ENCODE data around the gene TNFRSF13B.

TNFRSF13B gene

DNA sequence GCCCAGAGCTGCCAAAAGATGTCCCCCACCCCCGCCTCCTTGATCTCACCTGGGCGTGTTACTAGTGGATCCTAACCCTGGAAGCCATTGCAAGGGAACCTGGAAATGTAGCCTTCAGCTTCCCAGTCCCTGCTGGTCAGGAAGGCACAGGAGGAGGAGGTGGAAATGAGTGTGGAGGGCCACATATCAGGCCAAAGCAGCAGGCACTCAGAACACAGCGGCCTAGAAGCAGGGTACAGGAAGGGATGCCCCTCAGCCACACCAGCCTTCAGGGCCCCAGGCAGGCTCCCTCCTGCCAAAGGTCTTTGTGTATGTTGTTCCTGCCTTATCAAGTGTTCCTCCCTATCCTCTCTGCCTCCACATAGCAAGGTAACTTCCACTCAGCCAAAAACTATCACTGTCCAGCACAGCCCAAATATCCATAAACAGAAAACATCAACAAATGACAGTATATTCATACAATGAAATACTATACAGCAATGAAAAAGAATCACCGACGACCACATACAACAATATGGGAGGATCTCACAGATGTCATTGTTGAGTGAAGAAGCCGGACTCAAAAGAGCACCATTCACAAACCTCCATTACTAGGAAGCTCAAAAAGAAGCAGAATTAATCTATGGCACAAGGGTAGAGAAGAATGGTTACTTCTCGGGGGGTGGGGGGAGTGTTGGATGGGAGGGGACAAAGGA lies 28.2 kb upstream of the TNFRSF13B start:
- TF ChIP-seq GATA2 (IDR thresholded peaks at IDR 0.05; ENCODE audit: low read depth, low read length) = no peak
- TF ChIP-seq GATA3 (IDR thresholded peaks at IDR 0.05; ENCODE audit: low read depth, low read length) = no peak

- TF ChIP-seq GATA2 (IDR thresholded peaks at IDR 0.05; ENCODE audit: low read depth, low read length) = no peak
- TF ChIP-seq GATA3 (IDR thresholded peaks at IDR 0.05; ENCODE audit: low read depth, low read length) = no peak
These were observed 25.9 kb upstream of the TNFRSF13B start for GRCh38 chr17:16997514-16998429.

DNA sequence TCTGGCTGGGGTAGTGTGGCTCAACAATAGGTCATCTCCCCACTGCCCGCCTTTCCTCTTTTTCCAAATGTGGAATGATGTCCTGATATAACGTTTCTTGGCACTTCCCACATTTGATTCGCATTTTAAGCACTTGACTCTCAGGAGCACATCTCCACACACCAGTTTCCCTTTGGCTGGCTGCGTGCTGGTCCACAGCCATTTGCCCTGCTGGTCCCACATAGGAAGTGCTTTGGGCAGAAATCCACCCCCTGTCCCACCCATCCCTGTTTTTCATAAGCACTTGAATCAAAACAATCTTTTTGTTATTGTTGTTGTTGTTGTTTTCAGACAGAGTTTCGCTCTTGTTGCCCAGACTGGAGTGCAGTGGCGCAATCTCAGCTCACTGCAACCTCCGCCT lies 24.0 kb upstream of the TNFRSF13B start:
- TF ChIP-seq GATA2 (IDR thresholded peaks at IDR 0.05; ENCODE audit: low read depth, low read length) = no peak
- no peak for TF ChIP-seq GATA3 (IDR thresholded peaks at IDR 0.05; ENCODE audit: low read depth, low read length)

GRCh38 chr17:16994631-16995030 lies 22.7 kb upstream of the TNFRSF13B start:
- TF ChIP-seq GATA3 (IDR thresholded peaks at IDR 0.05; ENCODE audit: low read depth, low read length) (no peak), GATA2 (IDR thresholded peaks at IDR 0.05; ENCODE audit: low read depth, low read length) (no peak)

GRCh38 chr17:16991349-16992009 lies 19.6 kb upstream of the TNFRSF13B start:
- TF ChIP-seq GATA2 (IDR thresholded peaks at IDR 0.05; ENCODE audit: low read depth, low read length) = no peak
- TF ChIP-seq GATA3 (IDR thresholded peaks at IDR 0.05; ENCODE audit: low read depth, low read length) = no peak

DNA sequence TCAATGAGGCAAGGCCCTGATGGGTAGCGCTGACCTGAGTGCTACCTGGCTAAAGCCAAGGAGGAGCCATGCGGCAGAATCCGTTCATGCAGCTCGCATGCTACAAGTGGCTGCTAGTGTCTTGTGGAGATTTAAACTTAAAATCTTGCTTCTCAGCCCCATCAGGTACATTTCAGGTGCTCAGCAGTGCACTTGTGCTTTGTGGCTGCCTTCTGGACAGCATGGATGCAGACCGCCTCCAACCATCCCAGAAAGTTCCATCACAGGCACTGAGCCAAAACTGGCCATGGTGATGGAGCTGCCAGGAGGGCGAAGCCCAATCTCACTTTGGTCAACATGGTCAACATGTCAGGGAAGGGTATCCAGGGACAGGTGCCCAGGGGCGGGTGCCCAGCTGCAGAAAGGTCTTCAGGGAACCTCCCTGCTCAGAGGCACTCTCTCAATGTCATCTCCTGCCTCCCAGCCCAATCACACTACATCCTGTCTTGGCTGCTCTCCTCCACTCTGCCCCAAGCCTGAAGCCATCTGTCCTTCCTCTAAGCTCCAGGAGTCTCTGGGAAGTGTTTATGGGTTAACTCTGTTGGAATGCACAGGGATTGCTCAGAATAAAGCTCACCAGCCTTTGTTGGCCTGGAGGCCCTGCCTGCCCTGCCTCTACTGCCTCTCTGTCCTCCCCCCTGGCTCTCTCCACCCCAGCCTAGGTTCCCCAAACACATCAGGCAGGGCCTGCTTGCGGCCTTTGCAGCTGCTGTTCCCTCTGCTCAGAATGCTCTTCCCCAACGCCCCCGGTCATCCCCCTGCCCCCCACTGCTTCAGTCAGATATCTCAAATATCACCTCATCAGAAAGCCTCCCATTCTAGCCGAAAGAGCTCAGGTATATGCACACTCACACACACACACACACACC lies 18.3 kb upstream of the TNFRSF13B start:
- no peak for TF ChIP-seq GATA2 (IDR thresholded peaks at IDR 0.05; ENCODE audit: low read depth, low read length)
- no peak for TF ChIP-seq GATA3 (IDR thresholded peaks at IDR 0.05; ENCODE audit: low read depth, low read length)

GRCh38 chr17:16989230-16989952 lies 17.5 kb upstream of the TNFRSF13B start:
- no peak for TF ChIP-seq GATA3 (IDR thresholded peaks at IDR 0.05; ENCODE audit: low read depth, low read length)
- TF ChIP-seq GATA2 (IDR thresholded peaks at IDR 0.05; ENCODE audit: low read depth, low read length) = no peak

DNA sequence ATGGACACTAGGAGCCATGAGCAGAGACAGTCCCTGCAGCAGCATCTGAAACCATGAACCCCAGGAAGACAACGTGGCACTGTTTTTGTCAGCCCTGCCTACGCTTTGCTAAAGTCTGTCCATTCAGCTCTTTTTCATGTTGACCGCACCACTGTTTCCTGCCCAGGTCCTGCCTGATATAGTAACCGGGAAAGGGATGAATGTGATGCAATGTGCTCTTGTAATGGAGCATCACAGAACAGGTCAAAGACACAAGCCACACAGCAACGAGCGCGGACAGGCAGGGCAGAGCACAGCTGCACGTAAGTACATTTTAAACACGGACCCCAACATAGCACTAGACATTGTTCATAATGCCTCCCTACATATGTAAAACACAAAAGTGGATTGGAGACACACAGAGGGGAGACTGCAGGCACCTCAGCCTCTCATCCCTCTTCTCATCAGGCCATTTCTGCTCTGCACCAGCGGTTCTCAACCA lies 16.9 kb upstream of the TNFRSF13B start:
- TF ChIP-seq GATA3 (IDR thresholded peaks at IDR 0.05; ENCODE audit: low read depth, low read length) = no peak
- TF ChIP-seq GATA2 (IDR thresholded peaks at IDR 0.05; ENCODE audit: low read depth, low read length) = no peak

DNA sequence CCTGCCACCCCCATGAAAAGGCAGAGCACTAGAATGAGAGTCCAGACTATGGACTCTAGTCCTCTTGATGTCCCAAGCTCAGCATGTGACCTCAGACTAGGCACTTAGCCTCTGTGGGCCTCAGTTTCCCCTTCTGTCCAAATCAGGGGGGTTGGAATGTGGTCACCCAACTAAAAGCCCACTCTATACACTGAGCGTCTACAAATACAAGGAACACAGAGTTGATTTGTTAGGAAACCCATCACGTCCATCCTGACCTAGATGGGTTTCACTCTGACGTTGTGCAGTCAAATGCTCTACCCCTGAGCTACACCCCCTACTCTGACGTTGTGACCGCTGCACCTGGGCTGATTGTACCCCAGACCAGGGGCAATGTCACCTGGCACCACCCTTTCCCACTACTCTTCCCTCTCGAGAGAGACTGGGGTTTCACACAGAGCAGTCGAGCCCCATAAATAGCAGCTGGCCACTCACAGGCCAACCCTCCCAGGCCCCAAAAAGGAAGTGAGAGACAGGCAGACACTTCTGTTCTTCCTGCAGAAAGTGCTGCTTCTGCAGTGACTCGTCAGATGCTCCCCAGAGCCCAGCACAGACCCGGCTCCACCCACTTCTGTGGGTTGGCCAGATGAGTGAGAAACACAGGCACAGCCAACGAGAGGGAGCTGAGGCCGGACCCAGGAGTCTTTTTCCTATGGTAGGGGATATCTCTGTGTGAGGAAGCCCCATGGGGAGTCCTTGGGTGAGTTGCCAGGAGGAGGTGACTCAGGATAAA lies 16.1 kb upstream of the TNFRSF13B start:
- TF ChIP-seq GATA2 (IDR thresholded peaks at IDR 0.05; ENCODE audit: low read depth, low read length) = no peak
- no peak for TF ChIP-seq GATA3 (IDR thresholded peaks at IDR 0.05; ENCODE audit: low read depth, low read length)

GRCh38 chr17:16987066-16987829 lies 15.3 kb upstream of the TNFRSF13B start:
- no peak for TF ChIP-seq GATA2 (IDR thresholded peaks at IDR 0.05; ENCODE audit: low read depth, low read length)
- no peak for TF ChIP-seq GATA3 (IDR thresholded peaks at IDR 0.05; ENCODE audit: low read depth, low read length)

- no peak for TF ChIP-seq GATA3 (IDR thresholded peaks at IDR 0.05; ENCODE audit: low read depth, low read length)
- TF ChIP-seq GATA2 (IDR thresholded peaks at IDR 0.05; ENCODE audit: low read depth, low read length) = no peak
These were observed 14.5 kb upstream of the TNFRSF13B start for GRCh38 chr17:16986391-16986790.
